Skeletal muscle tissue (tissue), 4 donors: Measurements from ENCODE around the gene ACAP3. TPM values are rescaled to one million over a fixed set of nuclear protein-coding genes. Genes with fewer than 3 reads are reported as not detected.

Source experiments
- H3K27ac ChIP-seq: one replicate; pipeline ENCODE4 v1.7.0; 2013; ENCODE audit warnings: mild to moderate bottlenecking, low read depth, low read length, inconsistent platforms
- H3K27me3 ChIP-seq, 3 donors: one replicate each; pipeline ENCODE4 v1.7.0; 2013; ENCODE audit warnings: low read length in 3 of 3; ENCODE audit not compliant: control insufficient read depth in 3 of 3, insufficient read depth in 3 of 3
- H3K36me3 ChIP-seq, 3 donors: one replicate each; pipeline ENCODE4 v1.7.0; 2013; ENCODE audit warnings: low read length in 3 of 3; ENCODE audit not compliant: control insufficient read depth in 3 of 3, insufficient read depth in 3 of 3
- H3K4me1 ChIP-seq, 3 donors: one replicate each; pipeline ENCODE4 v1.7.0; 2013; ENCODE audit warnings: low read length in 3 of 3, mild to moderate bottlenecking in 3 of 3; ENCODE audit not compliant: control insufficient read depth in 3 of 3, insufficient read depth in 3 of 3
- H3K4me3 ChIP-seq, 3 donors: one replicate each; pipeline ENCODE4 v1.7.0; 2013; ENCODE audit warnings: low read length in 3 of 3
- H3K9ac ChIP-seq, 3 donors: one replicate each; pipeline ENCODE4 v1.7.0; 2013; ENCODE audit warnings: low read length in 3 of 3, mild to moderate bottlenecking in 3 of 3, moderate library complexity in 2 of 3, low read depth in 1 of 3
- H3K9me3 ChIP-seq, 3 donors: one replicate each; pipeline ENCODE4 v1.7.0; 2013; ENCODE audit warnings: low read length in 3 of 3; ENCODE audit not compliant: control insufficient read depth in 3 of 3
- total RNA-seq: library from RNA; depleted of rRNA; stranded (reverse); fragments of >200 nt; gene quantifications from one replicate; pipeline ENCODE4 v1.2.3, GENCODE V29; 2014
- donor health status: Osteomylitis.

The ACAP3 gene
- total RNA-seq, 1 donor from 2014 or later, result 23.5 TPM

GRCh38 chr1:1287288-1288110 lies 20.2 kb downstream of the ACAP3 start:
- Histone ChIP-seq H3K27ac (no peak overlapping the region), H3K36me3 (no peaks in the 10 kb centered on the region), H3K9me3 (no peaks in the 10 kb centered on the region)

DNA sequence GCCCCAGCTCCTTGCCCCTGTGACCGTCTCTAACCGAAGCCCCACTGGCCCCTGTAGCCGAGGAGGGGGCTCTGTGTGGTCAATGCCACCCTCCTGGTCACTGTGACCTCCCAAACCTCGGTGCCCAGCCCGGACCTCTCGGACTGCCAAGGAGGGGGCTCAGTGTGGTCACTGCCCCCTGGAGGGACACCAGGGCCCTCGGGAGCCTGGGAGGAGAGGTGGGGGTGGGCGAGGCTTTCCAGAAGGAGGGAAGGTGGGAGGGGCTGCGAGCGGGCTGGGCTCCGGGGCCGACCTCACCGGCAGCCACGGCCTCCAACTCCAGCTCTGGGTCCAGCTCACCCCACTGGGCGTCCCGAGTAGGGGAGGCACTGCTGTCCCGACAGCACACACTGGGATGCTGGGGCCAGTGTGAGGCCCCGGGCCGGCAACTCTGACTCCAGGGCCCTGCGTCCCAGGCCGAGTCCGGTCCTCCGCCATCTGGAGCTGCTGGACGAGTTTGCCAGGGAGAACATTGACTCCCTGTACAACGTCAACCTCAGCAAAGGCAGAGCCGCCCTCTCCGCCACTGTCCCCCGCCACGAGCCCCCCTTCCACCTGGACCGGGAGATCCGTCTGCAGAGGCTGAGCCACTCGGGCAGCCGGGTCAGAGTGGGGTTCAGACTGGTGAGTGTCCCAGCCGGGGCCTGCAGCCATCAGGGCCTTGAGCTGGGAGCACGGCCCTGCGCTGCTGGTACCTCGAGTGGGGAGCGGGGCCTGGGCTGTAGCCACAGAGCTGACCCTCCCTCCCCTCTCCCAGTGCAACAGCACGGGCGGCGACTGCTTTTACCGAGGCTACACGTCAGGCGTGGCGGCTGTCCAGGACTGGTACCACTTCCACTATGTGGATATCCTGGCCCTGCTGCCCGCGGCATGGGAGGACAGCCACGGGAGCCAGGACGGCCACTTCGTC lies 21.1 kb downstream of the ACAP3 start:
- peaks cover 31 to 43% (median 33%) of the 10 kb centered on the region in 3 donors for H3K27me3 ChIP-seq
- peaks cover 4 to 16% (median 7%) of the 10 kb centered on the region in 3 donors for H3K4me1 ChIP-seq
- H3K4me3 ChIP-seq, result no peak overlapping the region
- no peaks in the 10 kb centered on the region for H3K9me3 ChIP-seq
- no peaks in the 10 kb centered on the region for H3K36me3 ChIP-seq
- no peak overlapping the region for H3K9ac ChIP-seq
- no peak overlapping the region for H3K27ac ChIP-seq

More at GRCh38 chr1:1287288-1288110, 20.2 kb downstream of the ACAP3 start:
- no peak overlapping the region for H3K4me3 ChIP-seq
- peaks cover 31 to 43% (median 33%) of the 10 kb centered on the region in 3 donors for H3K27me3 ChIP-seq
- peaks cover 4 to 11% (median 6%) of the 10 kb centered on the region in 3 donors for H3K4me1 ChIP-seq
- no peak overlapping the region for H3K9ac ChIP-seq

DNA sequence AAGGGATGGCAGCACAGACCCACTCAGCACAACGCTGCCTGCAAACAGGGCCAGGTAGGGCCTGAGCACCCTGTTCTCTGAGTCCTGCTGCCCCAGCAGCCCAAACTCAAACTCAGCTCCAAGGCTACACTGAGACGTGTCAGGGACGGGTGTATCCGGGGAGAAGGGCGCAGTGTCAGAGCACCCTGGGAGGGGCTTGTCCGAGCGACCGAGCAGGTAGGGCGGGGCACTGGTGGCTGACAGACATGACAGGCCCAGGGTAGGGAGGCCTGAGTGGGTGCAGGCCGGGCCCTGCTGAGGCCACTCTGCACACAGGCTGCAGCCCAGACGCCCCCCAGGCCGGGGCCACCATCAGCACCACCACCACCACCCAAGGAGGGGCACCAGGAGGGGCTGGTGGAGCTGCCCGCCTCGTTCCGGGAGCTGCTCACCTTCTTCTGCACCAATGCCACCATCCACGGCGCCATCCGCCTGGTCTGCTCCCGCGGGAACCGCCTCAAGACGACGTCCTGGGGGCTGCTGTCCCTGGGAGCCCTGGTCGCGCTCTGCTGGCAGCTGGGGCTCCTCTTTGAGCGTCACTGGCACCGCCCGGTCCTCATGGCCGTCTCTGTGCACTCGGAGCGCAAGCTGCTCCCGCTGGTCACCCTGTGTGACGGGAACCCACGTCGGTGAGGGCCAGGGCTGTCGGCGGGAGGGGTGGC lies 22.0 kb downstream of the ACAP3 start:
- Histone ChIP-seq H3K9me3 (no peaks in the 10 kb centered on the region), H3K27ac (no peak overlapping the region), H3K4me1 (peaks cover 0 to 12% (median 2%) of the 10 kb centered on the region in 3 donors), H3K9ac (no peak overlapping the region), H3K27me3 (peaks cover 31 to 43% (median 33%) of the 10 kb centered on the region in 3 donors), H3K4me3 (no peak overlapping the region), H3K36me3 (no peaks in the 10 kb centered on the region)

DNA sequence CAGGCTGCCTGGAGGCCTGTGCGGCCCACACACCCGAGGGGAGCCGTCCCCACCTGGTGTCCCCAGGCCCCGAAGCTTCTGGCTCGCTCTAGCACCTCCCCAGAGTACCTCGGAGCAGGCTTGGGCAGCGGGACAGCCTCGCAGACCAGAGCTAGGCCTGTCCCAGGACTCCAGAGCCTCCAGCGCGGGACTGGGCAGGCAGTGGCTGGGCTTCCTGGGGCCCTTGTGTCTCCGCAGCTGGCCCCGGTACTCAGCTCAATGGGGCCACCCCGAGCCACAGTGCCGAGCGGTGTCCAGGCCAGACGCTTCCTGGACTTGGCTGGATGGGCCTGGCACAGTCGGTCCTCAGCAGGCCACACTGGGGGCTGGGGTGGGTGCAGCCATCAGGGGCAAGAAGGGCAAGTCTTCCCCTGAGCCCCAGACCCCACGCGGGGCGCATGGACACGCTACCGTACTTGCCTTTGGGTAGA lies 22.6 kb downstream of the ACAP3 start:
- Histone ChIP-seq H3K27ac (no peak overlapping the region), H3K4me1 (peaks cover 0 to 12% (median 2%) of the 10 kb centered on the region in 3 donors), H3K9me3 (no peaks in the 10 kb centered on the region), H3K36me3 (no peaks in the 10 kb centered on the region), H3K27me3 (peaks cover 31 to 39% (median 33%) of the 10 kb centered on the region in 3 donors), H3K4me3 (no peak overlapping the region), H3K9ac (no peak overlapping the region)

- Histone ChIP-seq H3K36me3 (no peaks in the 10 kb centered on the region), H3K4me3 (no peak overlapping the region), H3K9me3 (no peaks in the 10 kb centered on the region), H3K9ac (no peak overlapping the region), H3K27ac (no peak overlapping the region), H3K27me3 (peaks cover 31 to 39% (median 33%) of the 10 kb centered on the region in 3 donors), H3K4me1 (peaks cover 0 to 12% (median 2%) of the 10 kb centered on the region in 3 donors)
Measured at GRCh38 chr1:1284221-1285101, 23.3 kb downstream of the ACAP3 start.

DNA sequence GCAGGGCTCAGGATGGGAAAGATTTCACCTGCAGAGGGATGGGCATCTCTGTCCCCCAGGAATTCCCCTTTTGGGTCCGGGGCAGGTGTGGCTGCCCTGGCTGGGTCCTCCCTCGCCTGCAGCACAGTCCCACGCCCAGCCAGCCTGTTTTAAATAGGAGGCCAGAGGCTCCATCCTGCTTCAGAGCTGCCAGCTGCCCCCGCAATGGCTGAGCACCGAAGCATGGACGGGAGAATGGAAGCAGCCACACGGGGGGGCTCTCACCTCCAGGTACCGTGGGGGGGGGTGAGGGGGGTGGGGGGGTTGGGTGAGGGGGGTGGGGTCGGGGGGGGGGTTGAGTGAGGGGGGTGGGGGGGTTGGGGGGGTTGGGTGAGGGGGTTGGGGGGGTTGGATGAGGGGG lies 23.9 kb downstream of the ACAP3 start:
- no peak overlapping the region for H3K9ac ChIP-seq
- H3K27ac ChIP-seq, result no peak overlapping the region
- peaks cover 0 to 12% (median 2%) of the 10 kb centered on the region in 3 donors for H3K4me1 ChIP-seq
- H3K9me3 ChIP-seq, result no peaks in the 10 kb centered on the region
- no peak overlapping the region for H3K4me3 ChIP-seq
- H3K27me3 ChIP-seq, result peaks cover 31 to 39% (median 33%) of the 10 kb centered on the region in 3 donors
- no peaks in the 10 kb centered on the region for H3K36me3 ChIP-seq

GRCh38 chr1:1282998-1283397 lies 24.7 kb downstream of the ACAP3 start:
- H3K4me1 ChIP-seq, result peaks cover 0 to 12% (median 2%) of the 10 kb centered on the region in 3 donors
- H3K9ac ChIP-seq, result no peak overlapping the region
- no peak overlapping the region for H3K4me3 ChIP-seq
- peaks cover 31 to 39% (median 33%) of the 10 kb centered on the region in 3 donors for H3K27me3 ChIP-seq
- no peak overlapping the region for H3K27ac ChIP-seq
- H3K9me3 ChIP-seq, result no peaks in the 10 kb centered on the region
- H3K36me3 ChIP-seq, result no peaks in the 10 kb centered on the region

DNA sequence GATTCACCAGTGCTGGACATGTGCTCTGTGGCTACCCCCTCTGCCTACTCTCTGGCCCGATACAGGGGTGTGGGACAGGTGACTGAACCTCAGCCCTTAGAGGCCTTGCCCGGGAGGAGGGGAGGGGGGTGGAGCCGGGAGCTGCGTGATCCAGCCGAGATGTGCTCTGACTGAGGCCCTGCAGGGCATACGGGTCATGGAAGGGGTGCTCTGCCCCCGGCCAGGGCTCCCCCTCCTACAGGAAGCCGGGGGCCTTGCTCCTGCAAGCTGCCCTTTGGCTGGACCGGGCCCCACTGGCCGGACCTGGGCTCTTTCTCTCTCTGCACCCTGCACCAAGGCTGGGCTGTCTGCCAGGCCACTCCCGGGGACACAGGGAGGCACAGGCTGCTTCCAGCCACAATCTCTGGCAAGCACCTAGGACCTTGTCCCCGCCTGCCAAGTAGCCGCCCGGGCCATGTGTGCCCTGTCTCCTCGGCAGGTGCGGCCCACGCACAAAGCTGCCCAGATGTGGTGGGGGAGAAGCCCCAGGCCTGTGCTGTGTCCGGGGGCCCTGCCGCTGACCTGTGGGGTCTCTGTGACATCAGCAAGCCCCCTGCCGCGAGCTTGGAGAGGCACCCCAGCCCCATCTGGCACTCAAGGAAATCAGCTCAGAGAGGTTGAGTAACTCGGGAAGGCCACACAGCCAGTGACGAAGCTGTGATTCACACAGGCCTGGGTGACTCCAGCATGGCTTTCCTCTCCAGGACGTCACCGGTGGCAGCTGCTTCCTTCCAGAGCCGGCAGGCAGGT lies 26.0 kb downstream of the ACAP3 start:
- Histone ChIP-seq H3K27ac (no peak overlapping the region), H3K36me3 (no peaks in the 10 kb centered on the region), H3K27me3 (peaks cover 21 to 28% (median 22%) of the 10 kb centered on the region in 3 donors), H3K9ac (no peak overlapping the region), H3K4me3 (no peak overlapping the region), H3K9me3 (no peaks in the 10 kb centered on the region), H3K4me1 (peaks cover 0 to 12% (median 2%) of the 10 kb centered on the region in 3 donors)
